H9 (cell line): ENCODE data around the gene GRID1. TPM values are rescaled to one million over a fixed set of nuclear protein-coding genes. Genes with fewer than 3 reads are reported as not detected.

Source experiments
- DNase-seq: peaks from one replicate; pipeline ENCODE4 v3.0.0-alpha.2; 2017
- H2AFZ ChIP-seq: one replicate; pipeline ENCODE4 v1.6.1; 2013; ENCODE audit warnings: mild to moderate bottlenecking, low read length, control low read depth, moderate library complexity
- H2AK5ac ChIP-seq: 2 replicates; pipeline ENCODE4 v1.6.1; 2013; ENCODE audit warnings: low read length, control low read depth, mixed read lengths; ENCODE audit not compliant: insufficient read length
- H2BK120ac ChIP-seq: one replicate; pipeline ENCODE4 v1.6.1; 2013; ENCODE audit warnings: low read depth, mild to moderate bottlenecking, low read length, control low read depth, inconsistent platforms; ENCODE audit not compliant: poor library complexity, severe bottlenecking
- H2BK12ac ChIP-seq: 2 replicates; pipeline ENCODE4 v1.6.1; 2013; ENCODE audit warnings: low read length, control low read depth, mixed read lengths, low read depth; ENCODE audit not compliant: insufficient read length
- H2BK15ac ChIP-seq: 2 replicates; pipeline ENCODE4 v1.6.1; 2013; ENCODE audit warnings: low read depth, low read length, control low read depth
- H2BK20ac ChIP-seq: one replicate; pipeline ENCODE4 v1.6.1; 2013; ENCODE audit warnings: low read depth, mild to moderate bottlenecking, low read length, control low read depth, inconsistent platforms; ENCODE audit not compliant: poor library complexity, severe bottlenecking
- H2BK5ac ChIP-seq: 2 replicates; pipeline ENCODE4 v1.6.1; 2013; ENCODE audit warnings: low read length, control low read depth, mixed read lengths; ENCODE audit not compliant: insufficient read length
- H3K14ac ChIP-seq: 2 replicates; pipeline ENCODE4 v1.6.1; 2013; ENCODE audit warnings: low read length, control low read depth; ENCODE audit not compliant: insufficient read depth
- H3K18ac ChIP-seq: 2 replicates; pipeline ENCODE4 v1.6.1; 2013; ENCODE audit warnings: low read depth, mild to moderate bottlenecking, mixed read lengths, low read length, control low read depth; ENCODE audit not compliant: insufficient read length
- H3K23ac ChIP-seq: 2 replicates; pipeline ENCODE4 v1.6.1; 2013; ENCODE audit warnings: low read length, control low read depth, mixed read lengths, low read depth; ENCODE audit not compliant: insufficient read length
- H3K23me2 ChIP-seq: 2 replicates; pipeline ENCODE4 v1.6.1; 2013; ENCODE audit warnings: low read depth, mild to moderate bottlenecking, mixed read lengths, low read length, control low read depth; ENCODE audit not compliant: insufficient read length, poor library complexity, severe bottlenecking
- H3K27ac ChIP-seq: 2 replicates; pipeline ENCODE4 v1.5.1; 2013; ENCODE audit warnings: low read length, control low read depth, mixed read lengths, low read depth; ENCODE audit not compliant: insufficient read length
- H3K27me3 ChIP-seq: 2 replicates; pipeline ENCODE4 v1.6.1; 2013; ENCODE audit warnings: low read length, control low read depth, inconsistent platforms; ENCODE audit not compliant: insufficient read depth
- H3K4ac ChIP-seq: 2 replicates; pipeline ENCODE4 v1.6.1; 2013; ENCODE audit warnings: low read depth, mild to moderate bottlenecking, control low read depth, inconsistent platforms, low read length, moderate library complexity
- H3K4me1 ChIP-seq: 2 replicates; pipeline ENCODE4 v1.6.1; 2013; ENCODE audit warnings: low read length, control low read depth, inconsistent platforms; ENCODE audit not compliant: insufficient read depth
- H3K4me2 ChIP-seq: 2 replicates; pipeline ENCODE4 v1.6.1; 2013; ENCODE audit warnings: low read length, control low read depth, mixed read lengths; ENCODE audit not compliant: insufficient read length, insufficient read depth
- H3K56ac ChIP-seq: 2 replicates; pipeline ENCODE4 v1.6.1; 2013; ENCODE audit warnings: low read depth, mild to moderate bottlenecking, mixed read lengths, low read length, control low read depth; ENCODE audit not compliant: insufficient read length
- H3K79me1 ChIP-seq: 2 replicates; pipeline ENCODE4 v1.6.1; 2013; ENCODE audit warnings: low read depth, mild to moderate bottlenecking, moderate library complexity, low read length, control low read depth, inconsistent platforms; ENCODE audit not compliant: insufficient read depth, poor library complexity, severe bottlenecking
- H3K79me2 ChIP-seq: 2 replicates; pipeline ENCODE4 v1.6.1; 2013; ENCODE audit warnings: low read length, control low read depth, inconsistent platforms; ENCODE audit not compliant: insufficient read depth
- H3K9ac ChIP-seq: 2 replicates; pipeline ENCODE4 v1.6.1; 2013; ENCODE audit warnings: low read length, control low read depth, mixed read lengths; ENCODE audit not compliant: insufficient read length; ENCODE audit errors: extremely low read depth
- H3K9me3 ChIP-seq: one replicate; pipeline ENCODE4 v1.6.1; 2013; ENCODE audit warnings: low read depth, low read length, inconsistent platforms; ENCODE audit not compliant: control insufficient read depth
- H3T11ph ChIP-seq: one replicate; pipeline ENCODE4 v1.6.1; 2013; ENCODE audit warnings: mild to moderate bottlenecking, low read length, control low read depth, inconsistent platforms
- H4K20me1 ChIP-seq: one replicate; pipeline ENCODE4 v1.6.1; 2013; ENCODE audit not compliant: control insufficient read depth, insufficient read length, insufficient read depth
- H4K5ac ChIP-seq: 2 replicates; pipeline ENCODE4 v1.6.1; 2013; ENCODE audit warnings: low read depth, mild to moderate bottlenecking, mixed read lengths, low read length, control low read depth; ENCODE audit not compliant: insufficient read length
- H4K8ac ChIP-seq: replicated peaks from 2 replicates; pipeline ENCODE4 v1.6.1; 2013; ENCODE audit warnings: low read length, control low read depth, mixed read lengths, low read depth; ENCODE audit not compliant: insufficient read length
- H4K91ac ChIP-seq: 2 replicates; pipeline ENCODE4 v1.6.1; 2013; ENCODE audit warnings: low read depth, mild to moderate bottlenecking, moderate library complexity, mixed read lengths, low read length, control low read depth; ENCODE audit not compliant: insufficient read length
- H3K27ac Mint-ChIP-seq, 3 experiments: 2 replicates in 2 of 3; 3 replicates in 1 of 3; pipeline ENCODE4 v1.8.0; 2020 to 2021; ENCODE audit warnings: mixed read lengths in 3 of 3, mild to moderate bottlenecking in 1 of 3, moderate library complexity in 1 of 3
- H3K27me3 Mint-ChIP-seq: 2 replicates; pipeline ENCODE4 v1.8.0; 2021; ENCODE audit warnings: low read depth, mild to moderate bottlenecking, moderate library complexity, mixed read lengths
- H3K36me3 Mint-ChIP-seq, 3 experiments: 2 replicates in 2 of 3; 3 replicates in 1 of 3; pipeline ENCODE4 v1.8.0; 2020 to 2021; ENCODE audit warnings: low read depth in 3 of 3, mixed read lengths in 3 of 3; ENCODE audit not compliant: insufficient read depth in 1 of 3
- H3K4me1 Mint-ChIP-seq, 2 experiments: 2 replicates each; pipeline ENCODE4 v1.8.0; 2020; ENCODE audit warnings: mixed read lengths in 2 of 2
- H3K4me3 Mint-ChIP-seq, 2 experiments: 2 replicates in 1 of 2; 3 replicates in 1 of 2; pipeline ENCODE4 v1.8.0; 2020 to 2021; ENCODE audit warnings: mild to moderate bottlenecking in 2 of 2, mixed read lengths in 2 of 2, moderate library complexity in 1 of 2
- H3K9me3 Mint-ChIP-seq, 2 experiments: 2 replicates in 1 of 2; 3 replicates in 1 of 2; pipeline ENCODE4 v1.8.0; 2020; ENCODE audit warnings: mild to moderate bottlenecking in 2 of 2, mixed read lengths in 2 of 2, moderate library complexity in 1 of 2
- CTCF ChIP-seq: fragments of 200-600 bp; sonication (generic); conservative IDR thresholded peaks from 3 replicates; pipeline ENCODE4 v1.8.0; 2021; ENCODE audit warnings: antibody characterized with exemption, mild to moderate bottlenecking
- WGBS: extraction: QIAGEN DNeasy Blood & Tissue Kit; methylation state at CpG from one replicate; pipeline ENCODE4 v1.1.7; 2013; ENCODE audit warnings: missing lambda C conversion rate, low lambda C conversion rate, mixed read lengths; ENCODE audit not compliant: insufficient read length; ENCODE audit errors: extremely low coverage; 5-methylcytosine and 5-hydroxymethylcytosine counted together
- total RNA-seq: library from RNA; stranded (reverse); gene quantifications from 2 replicates; pipeline ENCODE4 v1.2.1, GENCODE V29; 2021

Gene GRID1
- total RNA-seq, 1 experiment from 2014 or later: 0.35 TPM

- H3K4me2 ChIP-seq: no peak overlapping the region
- no peak overlapping the region for H3K27ac ChIP-seq
- H2BK5ac ChIP-seq: no peak overlapping the region
- no peak overlapping the region for H2BK12ac ChIP-seq
- no peaks in the 10 kb centered on the region for H3K9me3 ChIP-seq
- no peak overlapping the region for H3K14ac ChIP-seq
- Mint-ChIP-seq H3K27ac (0 out of 7 replicates have a peak overlapping the region, but pooled peaks of 1 of the 3 experiments have one; percentile 23), H3K9me3 (no peaks in the 10 kb centered on the region), H3K36me3 (no peaks in the 10 kb centered on the region; a peak in 1 of 7 replicates), H3K4me1 (no peaks in the 10 kb centered on the region; a peak in 1 of 4 replicates), H3K4me3 (no peak overlapping the region), H3K27me3 (no peaks in the 10 kb centered on the region; the same call in 1 of the 2 replicates)
- no peak overlapping the region for H2BK15ac ChIP-seq
- no peak overlapping the region for H3K18ac ChIP-seq
- H2BK20ac ChIP-seq: no peak overlapping the region
- no peak overlapping the region for H2BK120ac ChIP-seq
- no peaks in the 10 kb centered on the region for H3K23me2 ChIP-seq
- no peak overlapping the region for H3T11ph ChIP-seq
- no peak for DNase-seq
- H4K91ac ChIP-seq: no peak overlapping the region
- no peak overlapping the region for H3K9ac ChIP-seq
- TF ChIP-seq CTCF: no peak
- WGBS: no CpG with 5 or more reads among the region's 5 CpGs
- no peaks in the 10 kb centered on the region for H4K20me1 ChIP-seq
- H3K79me2 ChIP-seq: no peaks in the 10 kb centered on the region
- H3K56ac ChIP-seq: no peak overlapping the region
- H3K79me1 ChIP-seq: no peaks in the 10 kb centered on the region
- no peak overlapping the region for H3K23ac ChIP-seq
- no peak overlapping the region for H3K4ac ChIP-seq
- no peak overlapping the region for H2AK5ac ChIP-seq
- H4K8ac ChIP-seq: no peak overlapping the region
- H4K5ac ChIP-seq: no peak overlapping the region
- H3K27me3 ChIP-seq: no peaks in the 10 kb centered on the region
- H3K4me1 ChIP-seq: no peaks in the 10 kb centered on the region
- no peak overlapping the region for H2AFZ ChIP-seq
Measured at GRCh38 chr10:85787393-85787792, 579.2 kb downstream of the GRID1 start.
